Right lobe of liver (tissue), 4 donors: Measurements from ENCODE around the gene ZMIZ2.

Experiments used
- CTCF ChIP-seq, 4 donors: fragments of 200-600 bp in 3 of 4; fragments of 450-650 bp in 1 of 4; IDR thresholded peaks; one replicate each; pipeline versions ENCODE4 v1.5.1 to v1.8.0; 2016 to 2022; ENCODE audit warnings: antibody characterized with exemption in 4 of 4, mild to moderate bottlenecking in 2 of 4
- POLR2A ChIP-seq: fragments of 450-650 bp; IDR thresholded peaks from one replicate; pipeline ENCODE4 v1.6.1; 2017; ENCODE audit warnings: antibody characterized with exemption, mild to moderate bottlenecking
- donor health status: DM: no; HTN: no; CAD: no.
- donor health status: DM: no; HTN: no; CAD: no.
- donor health status: DM: no; HTN: yes; CAD: no.

GRCh38 chr7:44711528-44711927 is 37.1 kb upstream of the ZMIZ2 start:
- no peak for TF ChIP-seq CTCF (IDR thresholded peaks at IDR 0.05)
- no peak for TF ChIP-seq POLR2A
